H1 (cell line): ENCODE measurements around the gene TMEM235. TPM values are rescaled to one million over a fixed set of nuclear protein-coding genes. Genes with fewer than 3 reads are reported as not detected.

Source experiments
- GTF2F1 ChIP-seq: IDR thresholded peaks from 2 replicates; pipeline ENCODE4 v1.6.1; 2012; ENCODE audit warnings: low read depth, low read length, improper control_type of control experiment, borderline replicate concordance
- KDM4A ChIP-seq: IDR thresholded peaks from one replicate; pipeline ENCODE4 v1.7.1; 2012; ENCODE audit warnings: low read depth, mild to moderate bottlenecking, moderate library complexity, low read length, inconsistent platforms; ENCODE audit not compliant: severe bottlenecking
- RBBP5 ChIP-seq: IDR thresholded peaks from 2 replicates; pipeline ENCODE4 v1.7.1; 2012; ENCODE audit warnings: low read depth, mild to moderate bottlenecking, inconsistent platforms, low read length, moderate library complexity, borderline replicate concordance
- SAP30 ChIP-seq: fragments of 300-600 bp; sonication (generic); IDR thresholded peaks from 2 replicates; pipeline ENCODE4 v1.7.1; 2012; ENCODE audit warnings: low read length, moderate library complexity, mild to moderate bottlenecking, inconsistent platforms; ENCODE audit not compliant: insufficient read depth, insufficient replicate concordance
- SIX5 ChIP-seq: IDR thresholded peaks from 2 replicates; pipeline ENCODE4 v1.6.1; 2011; ENCODE audit warnings: mild to moderate bottlenecking, low read depth, low read length
- SP4 ChIP-seq: IDR thresholded peaks from 2 replicates; pipeline ENCODE4 v1.6.1; 2012; ENCODE audit warnings: low read length, inconsistent platforms
- polyA plus RNA-seq, 7 experiments: library from polyadenylated mRNA; depleted of rRNA in 3 of 7; stranded (reverse) in 5 of 7; unstranded in 2 of 7; fragments of >200 nt in 5 of 7; fragments of 200-250 nt in 2 of 7; gene quantifications; 1 replicate in 5 of 7; 2 replicates in 1 of 7; 4 replicates in 1 of 7; pipeline versions ENCODE4 v1.2.1 to v1.2.3, GENCODE V29; 2011 to 2013; ENCODE audit warnings: missing spikeins in 2 of 7, mixed read lengths in 2 of 7
- small RNA-seq: library from polyadenylated mRNA; stranded (forward); fragments of <200 nt; extraction: miRNeasy Mini kit (QIAGEN cat#:217004); gene quantifications from one replicate; pipeline ENCODE3, GENCODE V24; 2013; ENCODE audit not compliant: insufficient read depth
- total RNA-seq: library from RNA; stranded (reverse); fragmentation: NEBNext Ultra II Directional; extraction: Animal tissue kit (Norgen Biotek cat#: 25700); gene quantifications from 2 replicates; pipeline ENCODE4 v1.2.1, GENCODE V29; 2021

Gene TMEM235
- total and polyA plus RNA-seq, 2 of the 8 experiments (the other 6 are each of a cell fraction or from before 2014, with no cell fraction given) = 0.05 to 0.15 TPM

DNA sequence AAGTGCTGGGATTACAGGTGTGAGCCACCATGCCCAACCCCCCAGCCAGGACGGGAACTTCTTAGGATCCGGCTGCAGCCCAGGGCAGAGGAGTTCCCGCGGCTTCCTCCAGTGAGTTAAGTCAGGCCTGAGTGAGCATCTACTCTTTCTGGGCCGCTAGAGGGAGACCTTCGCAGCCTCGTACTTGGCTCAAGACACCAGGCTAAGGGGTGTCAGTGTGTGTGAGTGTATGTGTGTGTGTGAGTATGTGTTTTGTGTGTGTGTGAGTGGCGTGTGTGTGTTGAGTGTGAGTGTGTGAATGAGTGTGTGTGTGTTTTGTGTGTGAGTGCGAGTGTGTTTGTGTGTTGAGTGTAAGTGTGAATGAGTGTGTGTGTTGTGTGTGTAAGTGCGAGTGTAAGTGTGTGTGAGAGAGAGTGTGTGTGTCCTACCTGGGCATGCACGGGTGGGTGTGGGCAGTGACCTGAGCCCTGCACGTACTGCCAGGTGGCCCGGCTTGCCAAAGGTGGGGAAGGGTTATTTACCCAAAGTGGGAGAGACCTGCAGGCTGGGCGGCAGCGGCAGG, 58.5 kb downstream of the TMEM235 start (continued):
- no peak for TF ChIP-seq RBBP5
- no peak for TF ChIP-seq SIX5
- 0 out of 2 replicates have a peak, but pooled peaks have one; percentile 13 for TF ChIP-seq SP4
- no peak for TF ChIP-seq GTF2F1
- no peak for TF ChIP-seq SAP30
- TF ChIP-seq KDM4A = no peak

Small RNA genes lying within 50 kb of the gene (small RNA-seq; reads per million reads assigned to genes)
- not detected for gene AC087645.1

Other genes with a start within 250 kb of the TMEM235 start
- gene TMC6, start 102.9 kb upstream of the TMEM235 start, total RNA-seq = 73.1 and 77.6 TPM in 2 replicates
- 39.4 and 60.4 TPM in 2 replicates for gene TMC6, start 102.9 kb upstream of the TMEM235 start, polyA plus RNA-seq (2011; rRNA removed)
- gene TMC8, start 100.9 kb upstream of the TMEM235 start, total RNA-seq = 2.0 and 2.8 TPM in 2 replicates
- gene TMC8, start 100.9 kb upstream of the TMEM235 start, polyA plus RNA-seq (2011; rRNA removed) = 1.00 and 3.0 TPM in 2 replicates
- gene C17orf99, start 85.2 kb upstream of the TMEM235 start, total RNA-seq = not detected in 2 replicates
- gene C17orf99, start 85.2 kb upstream of the TMEM235 start, polyA plus RNA-seq (2011; rRNA removed) = not detected in 2 replicates
- gene SYNGR2, start 63.0 kb upstream of the TMEM235 start, total RNA-seq = 48.4 and 50.0 TPM in 2 replicates
- 139 and 209 TPM in 2 replicates for gene SYNGR2, start 63.0 kb upstream of the TMEM235 start, polyA plus RNA-seq (2011; rRNA removed)
- 66.9 and 76.5 TPM in 2 replicates for gene TK1, start 44.6 kb upstream of the TMEM235 start, total RNA-seq
- gene TK1, start 44.6 kb upstream of the TMEM235 start, polyA plus RNA-seq (2011; rRNA removed) = 147 and 170 TPM in 2 replicates
- 53.0 and 54.8 TPM in 2 replicates for gene AFMID, start 44.3 kb upstream of the TMEM235 start, total RNA-seq
- 49.0 and 61.6 TPM in 2 replicates for gene AFMID, start 44.3 kb upstream of the TMEM235 start, polyA plus RNA-seq (2011; rRNA removed)
- gene BIRC5, start 17.4 kb upstream of the TMEM235 start, total RNA-seq = 106 and 108 TPM in 2 replicates
- gene BIRC5, start 17.4 kb upstream of the TMEM235 start, polyA plus RNA-seq (2011; rRNA removed) = 42.2 and 48.8 TPM in 2 replicates
- 47.9 and 49.4 TPM in 2 replicates for gene SOCS3, start 128.4 kb downstream of the TMEM235 start, total RNA-seq
- 10.1 and 15.2 TPM in 2 replicates for gene SOCS3, start 128.4 kb downstream of the TMEM235 start, polyA plus RNA-seq (2011; rRNA removed)
- gene PGS1, start 147.0 kb downstream of the TMEM235 start, total RNA-seq = 56.7 and 60.0 TPM in 2 replicates
- 46.7 and 69.3 TPM in 2 replicates for gene PGS1, start 147.0 kb downstream of the TMEM235 start, polyA plus RNA-seq (2011; rRNA removed)